Upper lobe of left lung (tissue), 4 donors: ENCODE measurements around the gene VPS11.

Source experiments
- CTCF ChIP-seq, 6 experiments: fragments of 450-650 bp in 4 of 6; fragments of 200-600 bp in 2 of 6; sonication (generic) in 2 of 6; IDR thresholded peaks; one replicate each; pipeline ENCODE4 v1.5.1; 2016 to 2019; ENCODE audit warnings: antibody characterized with exemption in 6 of 6
- POLR2A ChIP-seq, 4 donors: fragments of 450-650 bp; IDR thresholded peaks; one replicate each; pipeline ENCODE4 v1.5.1; 2016 to 2017; ENCODE audit warnings: antibody characterized with exemption in 4 of 4, mild to moderate bottlenecking in 2 of 4

DNA sequence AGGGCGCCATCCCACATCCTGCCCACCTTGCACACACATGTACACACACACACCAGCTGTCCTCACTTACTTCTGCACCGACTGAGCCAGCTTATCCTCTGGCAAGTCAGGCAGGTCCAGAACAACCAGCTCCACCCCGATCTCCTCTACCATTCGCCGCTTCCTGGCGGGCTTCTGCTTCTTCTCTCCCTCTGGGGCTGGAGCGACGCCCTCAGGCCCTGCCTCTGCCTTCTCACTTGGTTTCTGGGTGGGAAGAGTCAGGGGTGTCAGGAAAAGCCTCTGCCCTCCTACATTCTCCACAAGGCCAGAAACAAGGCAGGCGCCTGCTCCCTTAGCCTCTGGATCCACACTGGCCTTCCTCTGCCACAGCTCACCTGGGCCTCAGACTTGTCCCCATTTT is 19.0 kb upstream of the VPS11 start:
- no peak for TF ChIP-seq CTCF (IDR thresholded peaks at IDR 0.05)
- TF ChIP-seq POLR2A (IDR thresholded peaks at IDR 0.05) = no peak
